Epithelial cell of prostate (primary cell): ENCODE data around the gene TOP1.

Experiments
- DNase-seq: peaks from one replicate; pipeline ENCODE4 v3.0.0-alpha.2; 2011; ENCODE audit warnings: low read depth, low spot score
- H3K27ac ChIP-seq: fragments of 450-650 bp; 2 replicates; pipeline ENCODE4 v1.5.1; 2017; ENCODE audit warnings: mild to moderate bottlenecking

Gene TOP1

GRCh38 chr20:41139227-41140093, 110.8 kb downstream of the TOP1 start:
- no peak for DNase-seq
- H3K27ac ChIP-seq: no peak overlapping the region

GRCh38 chr20:41140226-41141133, 111.9 kb downstream of the TOP1 start:
- DNase-seq: no peak

GRCh38 chr20:41141153-41141815, 112.7 kb downstream of the TOP1 start:
- no peak overlapping the region for H3K27ac ChIP-seq
- DNase-seq: no peak

More at GRCh38 chr20:41140226-41141133, 111.9 kb downstream of the TOP1 start:
- H3K27ac ChIP-seq: no peak overlapping the region

- DNase-seq: no peak
- no peak overlapping the region for H3K27ac ChIP-seq
These were observed 113.6 kb downstream of the TOP1 start for GRCh38 chr20:41142245-41142644.

- no peak for DNase-seq
- H3K27ac ChIP-seq: no peak overlapping the region
These were observed 114.3 kb downstream of the TOP1 start for GRCh38 chr20:41142919-41143318.

GRCh38 chr20:41143354-41143753, 114.7 kb downstream of the TOP1 start:
- no peak overlapping the region for H3K27ac ChIP-seq

GRCh38 chr20:41145317-41145716, 116.7 kb downstream of the TOP1 start:
- DNase-seq: no peak
- H3K27ac ChIP-seq: no peak overlapping the region

More at GRCh38 chr20:41143354-41143753, 114.7 kb downstream of the TOP1 start:
- DNase-seq: no peak

GRCh38 chr20:41145821-41146620, 117.4 kb downstream of the TOP1 start:
- DNase-seq: no peak

GRCh38 chr20:41147767-41148191, 119.2 kb downstream of the TOP1 start:
- H3K27ac ChIP-seq: no peak overlapping the region
- no peak for DNase-seq

More at GRCh38 chr20:41145821-41146620, 117.4 kb downstream of the TOP1 start:
- no peak overlapping the region for H3K27ac ChIP-seq

- DNase-seq: no peak
- H3K27ac ChIP-seq: no peak overlapping the region
These were observed 120.3 kb downstream of the TOP1 start for GRCh38 chr20:41148942-41149341.

- H3K27ac ChIP-seq: no peak overlapping the region
These were observed 122.0 kb downstream of the TOP1 start for GRCh38 chr20:41150664-41151063.

GRCh38 chr20:41151134-41151869, 122.7 kb downstream of the TOP1 start:
- H3K27ac ChIP-seq: no peak overlapping the region
- no peak for DNase-seq

More at GRCh38 chr20:41150664-41151063, 122.0 kb downstream of the TOP1 start:
- DNase-seq: no peak

GRCh38 chr20:41152108-41152757, 123.6 kb downstream of the TOP1 start:
- DNase-seq: no peak
- no peak overlapping the region for H3K27ac ChIP-seq

GRCh38 chr20:41154436-41155176, 126.0 kb downstream of the TOP1 start:
- no peak overlapping the region for H3K27ac ChIP-seq

GRCh38 chr20:41155261-41155660, 126.6 kb downstream of the TOP1 start:
- DNase-seq: no peak
- no peak overlapping the region for H3K27ac ChIP-seq

More at GRCh38 chr20:41154436-41155176, 126.0 kb downstream of the TOP1 start:
- no peak for DNase-seq

GRCh38 chr20:41158082-41158625, 129.5 kb downstream of the TOP1 start:
- DNase-seq: no peak
- peak overlapping the region; percentile 50 for H3K27ac ChIP-seq

GRCh38 chr20:41159547-41159946, 130.9 kb downstream of the TOP1 start:
- no peak overlapping the region for H3K27ac ChIP-seq
- no peak for DNase-seq
